Stimulated activated CD4-positive, alpha-beta T cell treated with anti-CD3 and anti-CD28 coated beads, Interleukin-1b, Interleukin-23, amount 100 ng/mL, for 24 hours (primary cell): ENCODE results near the gene ZWILCH.
"Not testable (repeated sequence)": the region's sequence is repeated elsewhere in the genome, so short reads cannot be mapped to it uniquely, and the experiment has no call there.

Source experiments
- DNase-seq, 4 experiments: peaks; one replicate each; pipeline ENCODE4 v3.0.0-alpha.2; 2020; ENCODE audit warnings: low read depth in 4 of 4, low spot score in 1 of 4

ZWILCH gene

DNA sequence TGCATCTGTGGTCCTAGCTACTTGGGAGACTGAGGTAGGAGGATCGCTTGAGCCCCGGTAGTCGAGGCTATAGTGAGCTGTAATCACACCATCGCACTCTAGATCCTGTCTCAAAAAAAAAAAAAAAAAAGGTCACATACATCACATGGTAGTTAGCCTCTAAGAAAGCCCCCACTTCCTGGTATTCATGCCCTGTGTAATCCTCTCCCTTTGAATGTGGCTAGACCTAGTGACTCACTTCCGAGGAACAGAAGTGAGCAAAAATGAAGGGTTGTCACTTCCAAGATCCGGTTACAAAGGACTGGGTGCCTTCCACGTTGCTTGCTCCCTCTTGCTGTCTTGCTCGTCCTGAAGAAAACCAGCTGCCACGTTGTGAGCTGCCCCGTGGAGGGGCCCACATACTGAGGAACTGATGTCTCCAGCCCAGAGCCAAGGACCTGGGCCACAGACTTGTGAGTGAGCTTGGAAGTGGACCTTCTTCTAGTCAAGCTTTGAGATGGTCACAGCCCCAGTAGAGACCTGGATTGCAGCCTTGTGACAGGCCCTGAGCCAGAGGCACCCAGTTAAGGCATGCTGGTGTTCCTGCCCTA, 73.3 kb downstream of the ZWILCH start:
- no peak for DNase-seq

DNA sequence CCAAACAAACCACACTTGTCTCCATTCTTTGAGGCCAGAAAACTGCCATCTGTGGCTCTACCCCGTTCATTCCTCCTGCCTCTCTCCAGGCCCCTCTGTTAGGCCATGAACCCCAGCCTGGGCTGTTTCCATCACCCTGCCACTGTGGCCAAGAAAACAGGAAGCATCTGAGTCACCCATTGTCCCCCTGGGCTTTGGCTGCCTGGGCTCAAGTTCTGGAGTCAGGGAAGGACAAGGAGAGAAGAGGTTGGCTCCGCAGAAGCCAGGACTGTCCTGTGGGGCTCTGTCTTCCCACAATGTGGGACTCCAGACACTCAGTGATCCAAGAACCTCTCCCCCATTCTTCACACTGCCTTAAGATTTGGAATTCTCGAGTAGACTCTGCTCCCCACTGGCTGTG, 75.5 kb downstream of the ZWILCH start:
- DNase-seq: no peak

DNA sequence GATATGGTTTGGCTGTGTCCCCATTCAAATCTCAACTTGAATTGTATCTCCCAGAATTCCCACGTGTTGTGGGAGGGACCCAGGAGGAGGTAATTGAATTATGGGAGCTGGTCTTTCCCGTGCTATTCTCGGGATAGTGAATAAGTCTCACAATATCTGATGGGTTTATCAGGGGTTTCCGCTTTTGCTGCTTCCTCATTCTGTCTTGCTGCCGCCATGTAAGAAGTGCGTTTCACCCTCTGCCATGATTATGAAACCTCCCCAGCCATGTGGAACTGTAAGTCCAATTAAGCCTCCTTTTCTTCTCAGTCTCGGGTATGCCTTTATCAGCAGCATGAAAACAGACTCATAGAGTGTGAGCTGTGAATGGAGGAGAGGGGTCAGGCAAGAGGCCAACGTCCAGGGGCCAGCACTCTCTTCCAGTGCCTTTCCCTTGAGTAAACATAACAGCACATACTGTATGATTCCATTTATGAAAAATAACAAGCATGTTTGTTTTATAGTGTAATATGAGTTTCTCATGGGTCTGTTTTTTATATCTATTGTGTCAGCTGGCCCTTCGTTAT, 76.9 kb downstream of the ZWILCH start:
- no peak for DNase-seq

DNA sequence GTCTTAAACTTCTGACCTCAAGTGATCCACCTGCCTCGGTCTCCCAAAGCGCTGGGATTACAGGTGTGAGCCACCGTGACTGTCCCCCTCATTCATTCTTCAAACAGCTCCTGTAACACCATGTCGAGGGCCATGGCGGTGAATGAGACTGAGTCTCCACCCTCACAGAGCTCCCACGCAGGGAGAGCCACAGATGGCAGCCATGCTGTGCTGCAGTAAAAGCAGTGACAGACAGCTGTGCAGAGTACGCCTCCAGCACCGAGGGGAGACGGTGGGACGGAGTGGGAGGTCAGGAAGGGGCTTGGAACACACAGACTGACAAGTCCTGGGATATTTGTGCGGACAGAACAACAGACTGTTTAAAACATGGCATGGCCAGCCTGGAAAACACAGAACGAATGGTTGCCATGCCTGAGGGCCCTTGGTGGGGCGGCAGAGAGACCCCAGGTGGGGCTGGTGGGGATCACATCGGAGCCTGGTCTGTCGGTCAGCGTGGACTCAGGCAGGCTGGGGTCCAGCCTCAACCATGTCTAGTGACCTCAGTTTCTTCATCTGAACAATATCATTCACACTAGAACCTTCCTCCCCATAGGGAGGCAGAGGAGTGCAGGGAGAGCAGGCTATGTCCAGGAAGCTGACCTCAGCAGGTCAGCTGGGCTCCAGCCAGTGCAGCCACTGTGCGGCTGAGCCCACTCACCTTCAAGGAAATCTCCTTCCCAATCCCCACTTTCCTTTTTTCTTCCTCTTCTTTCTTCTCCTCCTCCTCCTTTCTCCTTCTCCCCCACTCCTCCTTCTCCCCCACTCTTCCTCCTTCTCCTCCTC, 81.2 kb downstream of the ZWILCH start:
- no peak for DNase-seq

DNA sequence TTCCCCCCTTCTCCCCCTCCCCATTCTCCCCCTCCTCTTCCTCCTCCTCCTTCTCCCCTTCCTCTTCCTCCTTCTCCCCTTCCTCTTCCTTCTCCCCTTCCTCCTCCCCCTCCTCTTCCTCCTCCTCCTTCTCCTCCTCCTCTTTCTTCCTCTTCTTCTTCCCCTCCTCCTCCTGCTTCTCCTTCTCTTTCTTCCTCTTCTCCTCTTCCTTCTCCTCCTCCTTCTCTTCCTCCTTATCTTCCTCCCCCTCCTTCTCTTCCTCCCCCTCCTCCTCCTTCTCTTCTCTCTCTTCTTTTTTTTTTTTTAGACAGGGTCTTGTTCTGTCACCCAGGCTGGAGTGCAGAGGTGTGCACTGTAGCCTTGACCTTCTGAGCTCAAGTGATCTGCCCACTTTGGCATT, 81.9 kb downstream of the ZWILCH start:
- DNase-seq: no peak

DNA sequence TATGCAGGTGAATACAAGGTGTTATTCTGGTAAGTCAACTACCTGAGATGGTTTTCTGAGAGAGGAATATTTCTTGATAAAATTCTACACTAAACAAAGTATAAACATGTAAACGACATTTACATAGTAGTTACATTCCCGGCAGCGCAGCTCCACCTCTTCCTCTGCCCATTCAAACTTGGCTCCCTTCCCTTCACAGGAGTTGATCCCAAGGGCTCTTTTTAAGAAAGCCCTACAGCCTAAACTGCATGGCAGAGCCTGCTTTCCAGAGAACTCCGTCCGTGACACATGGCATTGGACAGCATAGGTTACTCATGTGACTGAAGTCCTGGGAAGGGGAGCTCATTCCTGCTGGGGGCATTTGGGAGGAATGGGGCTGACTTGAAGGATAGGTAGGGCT, 82.6 kb downstream of the ZWILCH start:
- no peak for DNase-seq

DNA sequence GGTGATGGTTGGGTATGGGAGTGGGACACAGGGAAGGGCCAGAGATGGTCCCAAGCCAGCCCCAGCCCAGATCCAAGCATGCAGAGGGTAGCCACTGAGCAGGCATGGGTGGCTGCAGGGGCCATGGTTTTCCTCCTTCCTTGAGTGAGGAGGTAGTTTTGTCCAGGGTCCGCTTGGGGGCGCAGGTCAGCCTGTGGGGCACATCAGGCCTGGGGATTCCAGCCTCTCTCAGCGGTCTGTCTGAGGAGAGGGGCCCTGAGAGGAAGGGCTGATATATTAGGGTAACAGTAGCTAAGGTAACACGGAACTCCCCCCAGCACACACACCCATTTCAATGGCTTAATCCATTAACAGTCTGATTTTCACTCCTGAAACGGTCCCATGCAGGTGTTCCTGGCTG, 83.4 kb downstream of the ZWILCH start:
- DNase-seq: no peak

DNA sequence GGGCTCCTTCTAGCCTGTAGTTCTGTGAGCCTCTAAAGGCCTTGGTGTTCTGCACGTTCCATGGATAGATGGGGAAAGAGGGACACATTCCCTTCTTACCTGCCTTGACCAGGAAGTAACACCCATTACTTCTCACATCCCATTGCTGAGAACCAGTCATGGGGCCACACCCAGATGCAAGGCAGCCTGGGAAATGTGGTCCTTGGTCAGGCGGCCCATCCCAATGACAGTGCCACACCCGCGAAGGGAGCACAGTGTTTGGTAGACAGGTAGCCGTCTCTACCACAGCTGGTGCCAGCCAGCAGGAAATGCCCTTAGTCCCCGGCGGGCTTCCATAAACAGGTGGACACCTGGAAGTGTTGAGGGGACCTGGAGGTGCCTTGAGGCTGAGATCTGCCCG, 83.8 kb downstream of the ZWILCH start:
- DNase-seq: no peak

DNA sequence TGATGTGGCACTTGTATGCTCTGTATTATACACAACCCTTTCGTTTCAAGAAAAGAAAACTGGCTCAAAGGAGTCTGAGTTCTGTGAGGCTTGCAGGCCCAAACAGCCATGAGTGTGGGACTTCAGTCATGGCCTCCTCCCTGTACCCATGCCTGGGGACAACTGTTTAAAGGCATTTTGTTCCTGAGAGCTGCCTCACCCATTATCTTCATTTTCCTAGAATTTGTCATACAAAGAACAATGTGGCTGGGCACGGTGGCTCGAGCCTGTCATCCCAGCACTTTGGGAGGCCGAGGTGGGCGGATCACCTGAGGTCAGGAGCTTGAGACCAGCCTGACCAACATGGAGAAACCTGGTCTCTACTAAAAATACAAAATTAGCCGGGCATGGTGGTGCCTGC, 84.3 kb downstream of the ZWILCH start:
- DNase-seq: not testable (repeated sequence)

DNA sequence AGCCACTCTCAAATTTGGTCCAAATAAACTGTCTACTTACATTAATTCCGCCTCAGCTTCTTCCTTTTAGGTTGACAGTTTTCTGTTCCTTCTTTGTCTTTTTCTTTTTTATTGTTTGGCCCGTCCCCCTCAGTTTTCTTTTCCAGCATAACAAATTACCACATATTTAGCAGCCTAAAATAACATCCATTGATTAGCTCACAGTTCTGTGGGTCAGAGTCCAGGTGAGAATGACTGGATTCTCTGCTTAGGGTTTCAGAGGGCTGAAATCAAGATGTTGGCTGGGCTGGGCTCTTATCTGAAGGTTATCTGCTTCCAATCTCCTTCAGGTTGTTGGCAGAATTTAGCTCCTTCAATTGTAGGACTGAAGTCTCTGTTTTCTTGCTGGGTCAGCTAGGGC, 85.3 kb downstream of the ZWILCH start:
- DNase-seq: no peak

DNA sequence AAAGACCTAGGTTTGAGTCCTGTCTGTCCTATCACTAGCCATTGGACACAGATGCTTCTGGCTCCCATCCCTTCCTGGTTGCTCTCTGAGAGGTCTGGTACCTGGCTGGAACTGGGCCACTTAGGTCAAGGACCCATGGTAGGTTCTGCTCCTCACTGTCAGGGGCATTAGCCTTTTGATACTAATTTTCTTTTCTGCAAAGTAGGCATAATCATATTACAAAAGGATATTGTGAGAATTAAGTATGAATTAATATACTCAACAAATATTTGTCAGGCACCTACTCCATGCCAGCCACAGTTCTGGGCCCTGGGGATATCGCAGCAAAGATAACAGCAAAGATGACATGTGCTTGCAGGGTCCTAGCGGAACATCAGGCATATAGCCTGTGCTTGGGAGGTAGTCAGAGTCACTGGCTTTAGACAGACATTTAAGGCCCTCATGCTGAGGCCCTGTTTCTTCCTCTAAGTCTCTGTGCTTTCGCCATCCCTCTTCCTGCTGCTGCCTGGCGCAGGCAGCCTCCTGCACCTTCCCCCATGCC, 86.3 kb downstream of the ZWILCH start:
- DNase-seq: no peak

DNA sequence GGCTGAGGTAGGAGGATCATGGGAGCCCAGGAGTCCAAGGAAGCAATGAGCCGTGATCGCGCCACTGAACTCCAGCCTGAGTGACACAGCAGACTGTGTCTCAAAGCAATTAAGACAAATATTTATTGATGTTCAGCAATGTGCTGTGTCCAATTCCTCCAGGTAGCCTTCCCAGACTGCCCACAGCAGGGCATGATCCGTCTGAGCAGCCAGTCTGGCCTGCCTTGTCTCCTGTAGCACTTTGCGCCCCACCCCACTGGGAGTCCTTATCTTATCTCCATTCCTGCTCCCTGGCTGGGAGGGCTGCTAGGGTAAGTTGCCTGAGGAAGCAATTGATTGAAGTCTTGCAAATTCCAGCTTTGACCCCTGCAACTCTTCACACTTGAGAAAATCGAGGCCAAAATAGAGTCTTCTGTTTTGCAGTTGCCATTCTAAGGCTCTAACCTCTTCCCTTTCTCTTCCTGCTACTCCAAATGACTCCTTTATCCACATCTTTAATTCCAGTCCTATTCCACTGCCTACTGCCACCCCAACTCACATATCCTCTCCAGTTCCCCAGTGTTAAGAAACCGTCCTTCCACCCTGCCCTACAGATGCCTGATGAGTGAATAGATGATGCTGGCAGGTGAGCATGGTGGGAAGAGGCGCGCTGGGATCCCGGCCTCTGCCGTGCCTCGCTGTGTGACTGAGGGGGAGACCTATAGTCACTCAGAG, 87.5 kb downstream of the ZWILCH start:
- no peak for DNase-seq

DNA sequence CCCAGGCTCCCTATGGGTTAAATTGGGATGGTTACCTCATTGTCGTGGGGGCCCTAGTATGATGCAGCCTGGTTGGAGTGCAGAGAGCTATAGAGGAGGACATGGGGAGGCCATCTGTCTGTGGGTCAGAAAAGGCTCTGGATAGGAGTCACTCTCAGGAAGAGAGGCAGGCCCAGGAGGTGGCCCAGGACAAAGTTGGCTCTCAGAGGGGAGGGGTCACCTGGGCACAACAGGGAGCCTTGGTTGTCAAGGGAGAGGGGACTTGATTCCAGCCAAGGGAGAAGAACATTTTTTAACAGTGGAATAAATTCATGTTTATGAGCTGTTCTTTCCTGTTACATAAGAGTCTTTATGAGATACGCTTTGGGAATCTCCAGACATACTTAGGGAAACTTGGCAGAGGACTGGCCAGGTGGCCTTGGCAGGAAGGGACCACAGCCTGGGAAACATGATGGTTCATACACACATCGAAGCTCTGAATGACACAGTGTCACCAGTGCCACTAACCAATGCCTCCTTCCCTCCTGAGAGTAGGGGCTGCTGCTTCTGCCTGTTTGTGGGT, 88.2 kb downstream of the ZWILCH start:
- DNase-seq: no peak

DNA sequence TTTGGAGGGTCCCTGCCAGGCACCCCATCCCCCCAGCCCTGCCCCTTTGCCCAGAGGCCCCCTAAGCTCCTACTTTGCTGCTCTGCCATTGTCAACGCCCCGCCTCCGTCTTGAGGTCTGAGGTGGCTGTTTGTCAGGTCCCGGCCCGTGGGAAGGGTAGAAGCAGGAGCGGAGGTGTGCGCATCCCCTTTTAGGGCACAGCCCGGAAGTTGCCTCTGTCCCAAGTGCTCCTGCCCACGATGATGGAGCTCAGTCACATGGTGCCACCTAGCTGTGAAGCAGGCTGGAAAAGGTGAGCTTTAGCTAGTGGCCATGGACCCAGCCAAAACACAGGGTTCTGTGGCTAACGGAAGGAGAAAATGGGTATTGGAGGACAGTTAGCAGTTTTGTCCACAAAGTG, 89.2 kb downstream of the ZWILCH start:
- DNase-seq: no peak

DNA sequence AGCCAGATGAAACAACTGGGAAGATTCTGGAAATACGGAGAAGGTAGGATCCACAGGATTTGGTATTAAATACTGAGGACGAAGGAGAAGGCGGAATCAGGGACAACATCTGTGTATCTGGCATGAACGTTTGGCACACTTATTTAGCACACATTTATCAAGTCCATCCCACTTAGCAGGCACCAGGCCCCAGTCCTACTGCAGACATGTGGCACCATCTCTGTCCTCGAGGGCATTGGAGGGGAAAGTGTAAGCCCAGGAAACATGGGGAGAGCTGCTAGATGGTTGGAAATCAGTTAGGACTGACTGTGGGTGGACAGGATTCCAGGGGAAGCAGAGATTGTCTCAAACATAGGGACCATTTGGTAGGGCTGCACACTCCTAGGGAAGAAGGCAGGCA, 89.7 kb downstream of the ZWILCH start:
- no peak for DNase-seq

DNA sequence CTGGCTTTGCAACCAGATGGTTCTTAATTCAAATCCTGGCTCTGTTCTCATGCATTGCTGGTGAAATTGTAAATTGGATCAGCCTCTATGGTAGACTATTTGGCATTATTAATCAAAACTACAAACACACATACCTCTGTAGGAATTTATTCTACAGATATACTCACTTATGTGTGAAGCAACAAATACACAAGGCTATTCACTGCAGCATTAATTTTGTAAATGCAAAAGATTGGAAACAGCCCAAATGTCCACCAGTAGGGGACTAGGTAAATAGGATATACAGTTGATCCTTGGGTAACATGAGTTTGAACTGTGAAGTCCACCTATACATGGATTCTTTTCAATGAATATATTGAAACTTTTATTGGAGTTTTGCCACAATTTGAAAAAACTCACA, 90.2 kb downstream of the ZWILCH start:
- DNase-seq: no peak

DNA sequence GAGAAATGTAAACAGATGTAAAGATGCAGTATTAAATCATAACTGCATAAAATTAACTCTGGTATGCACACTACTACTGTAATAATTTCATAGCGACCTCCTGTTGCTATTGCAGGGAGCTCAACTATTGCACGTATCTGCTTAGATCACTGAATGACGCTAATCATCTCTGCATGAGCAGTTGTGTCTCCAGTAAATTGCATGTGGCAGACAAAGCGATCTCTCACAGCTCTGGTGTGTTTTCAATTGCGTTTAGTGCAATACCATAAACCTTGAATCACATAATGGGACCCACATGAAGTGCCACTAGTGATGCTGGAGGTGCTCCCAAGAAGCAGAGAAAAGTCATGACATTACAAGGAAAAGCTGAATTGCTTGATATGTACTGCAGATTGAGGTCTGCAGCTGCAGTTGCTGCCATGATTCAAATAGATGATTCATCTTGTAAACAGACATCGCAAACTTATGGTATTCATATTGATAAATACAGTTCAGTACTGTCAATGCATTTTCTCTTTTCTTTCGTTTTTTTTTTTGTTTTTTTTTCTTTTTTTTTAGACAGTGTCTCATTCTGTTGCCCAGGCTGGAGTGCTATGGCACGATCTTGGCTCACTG, 90.9 kb downstream of the ZWILCH start:
- no peak for DNase-seq

DNA sequence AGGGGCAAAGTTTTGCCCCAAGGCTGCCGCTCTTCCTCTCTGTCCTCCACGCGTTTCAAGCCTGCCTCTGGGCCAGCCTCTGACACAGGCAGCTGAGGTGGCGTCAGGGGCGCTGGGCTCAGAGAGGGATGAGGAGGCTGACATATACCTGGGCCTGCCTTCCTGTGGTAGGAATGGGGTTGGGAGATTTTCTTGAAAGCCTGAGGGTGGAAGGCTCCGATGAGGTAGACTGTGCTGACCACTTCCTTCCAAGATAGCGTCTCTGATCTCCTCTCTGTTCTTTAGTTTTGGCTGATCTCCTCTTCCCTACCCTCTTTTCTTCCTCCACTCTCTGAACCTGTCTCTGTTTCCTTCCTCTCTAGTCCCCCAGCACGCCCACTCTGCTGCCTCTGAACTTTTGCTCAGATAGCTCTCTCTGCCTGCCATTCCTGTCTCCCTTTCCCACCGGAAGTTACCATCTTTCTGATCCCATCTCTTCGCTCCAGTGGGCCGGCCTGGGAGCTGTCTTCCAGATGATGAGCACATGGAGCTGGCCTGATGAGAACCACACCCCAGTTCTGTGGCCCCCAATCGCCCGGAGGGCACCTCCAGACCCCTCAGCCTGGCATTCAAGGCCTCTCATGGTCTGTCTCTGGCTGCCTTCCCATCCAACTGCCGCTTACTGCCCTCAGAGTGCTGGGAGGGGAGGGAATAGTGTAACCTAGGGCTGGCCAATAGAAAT, 93.1 kb downstream of the ZWILCH start:
- DNase-seq: no peak
